DOHH2 (cell line): ENCODE data around the gene RC3H2.

Experiments
- EZH2phosphoT487 ChIP-seq: fragments of 200-600 bp; sonication (generic); IDR thresholded peaks from 2 replicates; pipeline ENCODE4 v1.6.1; 2017; ENCODE audit warnings: borderline replicate concordance, mild to moderate bottlenecking, antibody characterized with exemption, low read length, moderate library complexity, mixed read lengths
- TF ChIP-seq, protein P1 (sequence below): fragments of 200-600 bp; sonication (generic); IDR thresholded peaks from one replicate; pipeline ENCODE4 v1.5.1; 2014; ENCODE audit warnings: antibody characterized with exemption, mild to moderate bottlenecking, low read depth, low read length; ENCODE audit not compliant: poor library complexity, severe bottlenecking

DNA sequence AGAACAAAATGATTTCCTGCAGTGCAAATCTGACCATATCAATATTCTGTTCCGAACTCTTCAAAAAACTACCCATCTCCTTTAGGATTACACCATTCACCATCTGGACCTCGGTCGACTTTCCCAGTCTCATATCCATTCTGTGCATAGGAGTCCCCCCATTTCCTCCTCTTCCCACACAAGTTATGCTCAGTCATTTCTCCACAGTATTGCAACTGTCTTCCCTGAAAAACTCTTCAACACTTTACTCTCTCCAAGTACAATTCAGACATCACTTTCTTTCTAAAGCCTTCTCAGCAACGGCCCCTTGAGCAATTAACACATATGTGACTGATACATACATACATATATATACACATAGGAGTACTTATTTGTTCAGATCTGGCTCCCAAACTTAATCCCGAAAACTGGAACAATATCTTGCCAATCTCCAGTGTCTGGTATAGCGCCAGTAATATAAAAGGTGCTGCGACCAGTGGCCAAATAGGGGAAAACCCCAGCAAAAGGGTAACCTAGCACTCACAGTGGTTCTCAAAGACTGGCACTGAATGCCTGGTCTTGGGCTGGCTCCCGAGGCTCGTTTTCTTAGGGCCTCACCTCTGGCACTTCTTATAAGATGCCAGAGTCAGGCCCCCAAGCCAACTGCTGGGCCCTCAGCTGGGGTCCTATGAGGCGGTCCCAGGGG lies 25.5 kb upstream of the RC3H2 start:
- TF ChIP-seq, protein P1, sequence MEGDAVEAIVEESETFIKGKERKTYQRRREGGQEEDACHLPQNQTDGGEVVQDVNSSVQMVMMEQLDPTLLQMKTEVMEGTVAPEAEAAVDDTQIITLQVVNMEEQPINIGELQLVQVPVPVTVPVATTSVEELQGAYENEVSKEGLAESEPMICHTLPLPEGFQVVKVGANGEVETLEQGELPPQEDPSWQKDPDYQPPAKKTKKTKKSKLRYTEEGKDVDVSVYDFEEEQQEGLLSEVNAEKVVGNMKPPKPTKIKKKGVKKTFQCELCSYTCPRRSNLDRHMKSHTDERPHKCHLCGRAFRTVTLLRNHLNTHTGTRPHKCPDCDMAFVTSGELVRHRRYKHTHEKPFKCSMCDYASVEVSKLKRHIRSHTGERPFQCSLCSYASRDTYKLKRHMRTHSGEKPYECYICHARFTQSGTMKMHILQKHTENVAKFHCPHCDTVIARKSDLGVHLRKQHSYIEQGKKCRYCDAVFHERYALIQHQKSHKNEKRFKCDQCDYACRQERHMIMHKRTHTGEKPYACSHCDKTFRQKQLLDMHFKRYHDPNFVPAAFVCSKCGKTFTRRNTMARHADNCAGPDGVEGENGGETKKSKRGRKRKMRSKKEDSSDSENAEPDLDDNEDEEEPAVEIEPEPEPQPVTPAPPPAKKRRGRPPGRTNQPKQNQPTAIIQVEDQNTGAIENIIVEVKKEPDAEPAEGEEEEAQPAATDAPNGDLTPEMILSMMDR = peak; percentile 30
- no peak for TF ChIP-seq EZH2phosphoT487
